ENCODE results near the gene FOXP1. TPM values are rescaled to one million over a fixed set of nuclear protein-coding genes. Genes with fewer than 3 reads are reported as not detected.
A peak's percentile ranks its signal among the peaks of the same experiment; 100 is the strongest.

FOXP1 gene
- total RNA-seq, 2 experiments from 2014 or later = 120 to 122 TPM

DNA sequence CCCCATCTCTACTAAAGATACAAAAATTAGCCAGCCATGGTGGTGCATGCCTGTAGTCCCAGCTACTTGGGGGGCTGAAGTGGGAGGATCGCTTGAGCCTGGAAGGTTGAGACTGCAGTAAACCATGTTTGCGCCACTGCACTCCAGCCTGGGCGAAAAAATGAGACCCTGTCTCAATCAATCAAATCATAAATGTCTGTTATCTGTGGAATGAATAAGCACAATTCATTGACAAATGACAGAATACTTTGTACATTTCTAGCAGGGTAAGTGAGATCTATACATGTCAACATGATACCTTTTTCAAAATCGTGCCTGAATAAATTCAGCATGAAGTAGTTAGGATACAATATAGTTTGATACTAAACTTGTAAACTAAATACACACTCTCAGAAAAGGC lies 181.2 kb downstream of the FOXP1 start:
- CTCF ChIA-PET = no interaction called here
- DNase-seq = no peak
- H3K27ac Mint-ChIP-seq = no peak overlapping the region
- peaks cover 38% of the 10 kb centered on the region for H3K4me1 Mint-ChIP-seq (ENCODE audit: low read depth)
- H3K27me3 Mint-ChIP-seq (ENCODE audit: low read depth) = no peaks in the 10 kb centered on the region
- POLR2A ChIA-PET = no interaction called here
- no peaks in the 10 kb centered on the region for H3K9me3 Mint-ChIP-seq (ENCODE audit: insufficient read depth)
- H3K36me3 Mint-ChIP-seq (ENCODE audit: low read depth) = peaks cover 6% of the 10 kb centered on the region
- ATAC-seq = no peak
- H3K4me3 Mint-ChIP-seq = no peak overlapping the region

DNA sequence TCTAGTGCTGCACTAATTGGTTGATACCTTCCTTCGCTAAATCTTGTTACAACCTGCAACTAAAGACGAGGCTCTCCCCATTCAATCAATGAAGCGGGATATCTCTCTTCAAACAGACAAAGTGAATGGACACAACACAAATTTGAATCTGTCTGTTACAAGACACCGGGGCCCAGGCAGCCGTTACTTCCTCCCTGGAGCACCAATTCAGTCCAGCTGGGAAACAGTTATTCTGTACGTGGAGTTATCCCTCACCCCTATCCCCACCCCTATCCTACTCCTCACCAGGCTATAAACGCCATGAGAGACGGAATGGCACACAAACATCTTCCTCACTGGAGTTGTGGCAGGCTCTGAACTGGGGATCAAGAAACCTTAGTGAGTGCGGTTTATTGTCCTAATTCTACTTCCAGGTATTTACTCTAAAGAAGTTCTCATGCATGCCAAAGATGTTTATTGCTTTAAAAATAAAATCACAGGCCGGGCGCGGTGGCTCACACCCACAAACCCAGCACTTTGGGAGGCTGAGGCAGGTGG lies 181.8 kb downstream of the FOXP1 start:
- peaks cover 6% of the 10 kb centered on the region for H3K36me3 Mint-ChIP-seq (ENCODE audit: low read depth)
- no peak for DNase-seq
- no peak for ATAC-seq
- no peaks in the 10 kb centered on the region for H3K9me3 Mint-ChIP-seq (ENCODE audit: insufficient read depth)
- peaks cover 41% of the 10 kb centered on the region for H3K4me1 Mint-ChIP-seq (ENCODE audit: low read depth)
- CTCF ChIA-PET = interaction anchor here (1.0 to 1.2 kb wide), 2 partner anchors 9 to 18 kb away, joined by 3 to 4 read pairs; no protein-coding TSS in a partner anchor
- POLR2A ChIA-PET = no interaction called here
- H3K27ac Mint-ChIP-seq = no peak overlapping the region
- H3K27me3 Mint-ChIP-seq (ENCODE audit: low read depth) = no peaks in the 10 kb centered on the region
- no peak overlapping the region for H3K4me3 Mint-ChIP-seq

DNA sequence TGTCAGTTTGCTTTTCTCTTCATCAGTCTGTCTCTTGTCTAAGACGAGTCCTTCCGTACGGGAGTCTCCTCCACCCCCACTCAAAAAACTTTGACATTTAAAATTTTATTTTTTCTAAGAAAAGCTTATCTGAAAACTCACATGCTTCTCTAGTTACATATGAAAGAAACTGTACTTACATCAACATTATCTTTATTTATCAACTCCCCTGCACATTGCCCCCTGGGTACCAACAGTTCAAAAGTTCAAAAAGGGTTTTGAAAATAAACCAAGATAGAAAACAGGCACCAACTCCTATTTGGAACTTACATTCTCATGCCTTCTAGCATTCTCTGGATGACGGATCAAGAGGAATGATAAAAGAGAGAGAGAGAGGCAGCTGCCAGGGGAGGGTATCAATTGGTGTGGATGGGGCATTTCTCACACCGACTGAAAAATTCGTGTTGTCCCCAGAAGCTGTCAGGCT lies 182.5 kb downstream of the FOXP1 start:
- no peak overlapping the region for H3K4me3 Mint-ChIP-seq
- POLR2A ChIA-PET = no interaction called here

DNA sequence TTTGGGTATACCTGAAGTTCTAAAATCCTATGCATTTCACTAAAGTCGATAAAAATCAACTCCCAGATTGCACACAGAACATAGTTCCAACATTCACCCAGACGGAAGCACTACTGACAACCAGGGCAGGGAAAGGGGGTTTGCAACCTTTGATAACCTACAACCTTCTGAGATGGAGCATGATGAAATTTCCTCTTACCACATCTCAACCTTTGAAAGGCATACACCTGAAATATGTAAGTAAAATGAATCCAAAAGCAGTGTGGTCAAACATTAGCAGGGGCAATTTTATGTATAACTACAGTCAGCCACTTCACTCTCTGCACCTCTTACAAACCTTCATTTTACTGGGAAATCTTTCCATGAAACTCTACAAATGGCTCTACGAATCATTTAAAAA lies 184.1 kb downstream of the FOXP1 start:
- no peaks in the 10 kb centered on the region for H3K27me3 Mint-ChIP-seq (ENCODE audit: low read depth)
- H3K4me3 Mint-ChIP-seq = no peak overlapping the region
- CTCF ChIA-PET = interaction anchor here (1.1 to 5.7 kb wide), 7 partner anchors 11 to 849 kb away, joined by 3 to 26 read pairs (median 18); no protein-coding TSS in a partner anchor
- DNase-seq (no peak), ATAC-seq (no peak)
- H3K27ac Mint-ChIP-seq = no peak overlapping the region
- peaks cover 4% of the 10 kb centered on the region for H3K36me3 Mint-ChIP-seq (ENCODE audit: low read depth)
- H3K4me1 Mint-ChIP-seq (ENCODE audit: low read depth) = peaks cover 46% of the 10 kb centered on the region
- POLR2A ChIA-PET = no interaction called here
- H3K9me3 Mint-ChIP-seq (ENCODE audit: insufficient read depth) = no peaks in the 10 kb centered on the region

More for the DNA sequence above, 182.5 kb downstream of the FOXP1 start:
- Mint-ChIP-seq H3K27ac (no peak overlapping the region), H3K27me3 (ENCODE audit: low read depth) (no peaks in the 10 kb centered on the region), H3K9me3 (ENCODE audit: insufficient read depth) (no peaks in the 10 kb centered on the region), H3K36me3 (ENCODE audit: low read depth) (peaks cover 6% of the 10 kb centered on the region), H3K4me1 (ENCODE audit: low read depth) (peaks cover 44% of the 10 kb centered on the region)
- CTCF ChIA-PET = interaction anchor here (1.0 to 1.2 kb wide), 2 partner anchors 10 to 18 kb away, joined by 3 to 4 read pairs; no protein-coding TSS in a partner anchor
- DNase-seq (no peak), ATAC-seq (no peak)

DNA sequence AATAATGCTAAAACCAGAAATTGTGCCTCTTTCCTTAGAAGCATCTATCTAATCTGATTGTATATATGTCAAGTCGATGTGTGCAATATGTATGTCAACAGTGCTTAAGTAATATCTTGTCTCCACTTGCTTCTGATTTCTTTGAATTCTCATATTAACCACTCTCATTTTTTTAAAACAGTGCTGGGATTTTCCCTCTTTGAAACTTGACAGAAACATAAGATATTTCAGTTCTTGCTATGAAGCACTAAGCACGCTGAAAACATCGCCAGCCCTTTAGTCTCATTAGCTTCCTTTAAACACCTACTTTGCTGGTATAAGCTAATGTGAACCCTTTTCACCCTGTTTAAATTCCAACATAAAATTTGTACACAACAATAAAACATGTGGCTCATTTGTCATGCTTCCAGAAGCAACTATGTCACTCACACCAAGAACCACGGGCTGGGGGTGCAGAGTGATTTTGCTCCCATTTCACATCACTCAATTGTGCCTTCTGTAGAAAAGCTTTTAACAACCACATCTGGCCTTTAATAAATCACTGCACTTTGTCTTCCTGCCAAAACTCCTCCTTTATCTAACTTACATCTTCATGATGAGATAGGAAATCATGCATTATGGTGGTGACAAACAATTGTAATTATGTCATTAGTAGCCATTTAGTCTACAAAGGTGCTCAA lies 185.2 kb downstream of the FOXP1 start:
- Mint-ChIP-seq H3K27me3 (ENCODE audit: low read depth) (no peaks in the 10 kb centered on the region), H3K4me3 (peak overlapping the region; percentile 37), H3K36me3 (ENCODE audit: low read depth) (peaks cover 4% of the 10 kb centered on the region), H3K27ac (peak overlapping the region; percentile 4), H3K4me1 (ENCODE audit: low read depth) (peaks cover 50% of the 10 kb centered on the region), H3K9me3 (ENCODE audit: insufficient read depth) (no peaks in the 10 kb centered on the region)
- ATAC-seq = no peak
- DNase-seq = no peak
- POLR2A ChIA-PET = interaction anchor here (0.6 to 1.3 kb wide), 4 partner anchors 8 to 53 kb away, joined by 3 to 4 read pairs (median 4); no protein-coding TSS in a partner anchor
- CTCF ChIA-PET = interaction anchor here (0.7 to 5.7 kb wide), 25 partner anchors 8 to 848 kb away, joined by 3 to 26 read pairs (median 5); no protein-coding TSS in a partner anchor

DNA sequence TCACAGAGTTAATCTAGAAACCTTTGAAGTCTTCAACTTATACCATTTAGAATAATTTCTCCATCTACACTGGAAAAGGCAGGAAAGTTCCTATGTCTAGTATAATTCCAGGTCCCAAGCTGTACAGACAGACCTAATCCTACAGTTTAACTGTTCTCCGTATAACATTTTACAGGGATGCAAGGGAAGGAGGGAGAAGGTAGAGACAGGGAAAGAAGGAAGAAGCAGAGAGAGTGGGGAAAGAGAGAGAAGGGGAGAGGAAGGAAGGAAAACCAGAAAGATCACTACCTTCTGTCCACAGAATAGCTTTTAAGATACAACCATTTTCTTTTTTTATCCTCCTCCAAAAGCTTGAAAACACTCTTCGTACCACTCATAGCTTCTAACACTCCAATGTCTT lies 185.8 kb downstream of the FOXP1 start:
- DNase-seq (no peak), ATAC-seq (no peak)
- ChIA-PET CTCF (interaction anchor here (0.6 to 5.7 kb wide), 26 partner anchors 8 to 266 kb away, joined by 3 to 26 read pairs (median 5); no protein-coding TSS in a partner anchor), POLR2A (interaction anchor here (0.6 to 1.3 kb wide), 4 partner anchors 14 to 152 kb away, joined by 3 to 4 read pairs (median 4); no protein-coding TSS in a partner anchor)
- H3K27me3 Mint-ChIP-seq (ENCODE audit: low read depth) = no peaks in the 10 kb centered on the region
- peaks cover 2% of the 10 kb centered on the region for H3K36me3 Mint-ChIP-seq (ENCODE audit: low read depth)
- peak overlapping the region; percentile 37 for H3K4me3 Mint-ChIP-seq
- peaks cover 45% of the 10 kb centered on the region for H3K4me1 Mint-ChIP-seq (ENCODE audit: low read depth)
- H3K9me3 Mint-ChIP-seq (ENCODE audit: insufficient read depth) = no peaks in the 10 kb centered on the region
- H3K27ac Mint-ChIP-seq = peak overlapping the region; percentile 65

DNA sequence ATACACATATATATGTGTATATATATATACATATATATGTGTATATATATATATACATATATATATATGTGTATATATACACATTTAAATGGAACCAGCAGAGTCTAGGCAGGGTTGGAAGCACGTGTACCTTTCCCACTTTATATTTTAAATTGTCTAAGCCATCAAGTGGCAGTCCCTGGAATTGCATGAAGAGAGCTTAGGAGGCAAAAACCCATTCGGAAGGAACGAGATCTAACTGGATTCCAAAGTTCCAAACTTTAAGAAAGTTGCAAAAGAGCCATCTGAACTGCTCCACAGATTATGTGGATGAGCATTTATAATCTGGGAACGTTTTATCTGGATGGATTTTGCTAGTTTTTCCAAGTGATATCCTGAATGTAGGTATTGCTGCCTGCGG lies 186.5 kb downstream of the FOXP1 start:
- no peaks in the 10 kb centered on the region for H3K27me3 Mint-ChIP-seq (ENCODE audit: low read depth)
- no peak overlapping the region for H3K27ac Mint-ChIP-seq
- no peaks in the 10 kb centered on the region for H3K9me3 Mint-ChIP-seq (ENCODE audit: insufficient read depth)
- ChIA-PET POLR2A (interaction anchor here (0.6 to 1.0 kb wide), 3 partner anchors 15 to 152 kb away, joined by 3 read pairs; no protein-coding TSS in a partner anchor), CTCF (interaction anchor here (0.6 to 5.7 kb wide), 22 partner anchors 9 to 266 kb away, joined by 3 to 26 read pairs (median 5); no protein-coding TSS in a partner anchor)
- H3K4me3 Mint-ChIP-seq = no peak overlapping the region
- peaks cover 50% of the 10 kb centered on the region for H3K4me1 Mint-ChIP-seq (ENCODE audit: low read depth)
- no peak for ATAC-seq
- DNase-seq = no peak
- peaks cover 2% of the 10 kb centered on the region for H3K36me3 Mint-ChIP-seq (ENCODE audit: low read depth)

DNA sequence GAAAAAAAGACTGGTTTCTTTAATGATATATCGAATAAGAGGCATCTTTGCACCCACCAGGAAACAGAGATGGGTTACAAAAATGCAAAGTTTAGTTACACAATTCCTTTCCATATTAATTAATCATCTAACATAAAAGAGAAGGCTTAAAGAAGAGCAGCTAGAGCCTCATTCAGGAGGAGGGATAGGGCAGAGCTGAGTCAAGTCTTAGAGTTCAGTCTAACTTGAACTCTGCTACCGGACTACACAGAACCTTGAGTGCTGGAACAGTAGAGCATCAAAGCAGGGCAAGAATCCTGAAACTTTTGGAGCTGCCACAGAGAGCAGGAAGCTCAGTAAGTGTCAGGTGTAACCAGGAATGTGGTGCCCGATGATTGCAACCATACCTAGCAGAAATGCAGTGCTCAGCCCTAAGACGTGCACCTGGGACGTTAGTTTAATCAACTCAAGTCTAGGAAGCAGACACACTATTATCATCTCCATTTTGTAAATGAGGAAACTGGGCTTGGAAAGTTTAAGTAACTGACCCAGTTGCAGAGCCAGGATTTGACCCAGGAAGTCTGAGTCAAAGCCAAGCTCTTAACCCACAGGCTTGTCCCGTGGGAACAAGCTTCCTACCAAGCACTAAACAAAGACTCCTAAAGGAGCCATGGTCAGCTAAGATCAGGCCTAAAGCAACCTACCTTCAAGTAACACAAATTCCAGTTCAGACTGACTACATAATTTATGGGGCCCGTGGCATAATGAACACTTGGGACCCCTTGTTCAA lies 187.4 kb downstream of the FOXP1 start:
- H3K27me3 Mint-ChIP-seq (ENCODE audit: low read depth) = no peaks in the 10 kb centered on the region
- CTCF ChIA-PET = interaction anchor here (0.7 to 5.7 kb wide), 7 partner anchors 10 to 115 kb away, joined by 3 to 26 read pairs (median 14); no protein-coding TSS in a partner anchor
- H3K27ac Mint-ChIP-seq = no peak overlapping the region
- peaks cover 58% of the 10 kb centered on the region for H3K4me1 Mint-ChIP-seq (ENCODE audit: low read depth)
- POLR2A ChIA-PET = no interaction called here
- H3K36me3 Mint-ChIP-seq (ENCODE audit: low read depth) = peaks cover 6% of the 10 kb centered on the region
- no peaks in the 10 kb centered on the region for H3K9me3 Mint-ChIP-seq (ENCODE audit: insufficient read depth)
- no peak for DNase-seq
- H3K4me3 Mint-ChIP-seq = no peak overlapping the region
- no peak for ATAC-seq

DNA sequence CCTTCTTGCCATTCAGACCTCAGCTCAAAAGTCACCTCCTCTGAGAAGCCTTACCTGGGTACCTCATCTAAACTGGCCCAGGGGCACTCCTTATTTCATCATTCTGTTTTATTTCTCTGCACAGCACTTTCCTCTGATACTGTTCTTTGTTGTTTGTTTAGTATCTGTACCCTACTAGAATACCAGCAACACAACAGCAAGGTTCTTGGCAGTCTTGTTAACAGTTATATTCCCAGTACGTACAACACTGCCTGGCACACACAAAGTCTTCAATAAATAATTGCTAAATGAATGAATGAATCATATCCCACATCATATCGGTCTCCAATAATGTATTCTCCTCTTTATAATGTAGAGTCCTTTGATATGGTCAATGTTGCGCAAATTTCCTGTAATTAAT lies 188.1 kb downstream of the FOXP1 start:
- no peaks in the 10 kb centered on the region for H3K27me3 Mint-ChIP-seq (ENCODE audit: low read depth)
- ATAC-seq (no peak), DNase-seq (no peak)
- no peaks in the 10 kb centered on the region for H3K9me3 Mint-ChIP-seq (ENCODE audit: insufficient read depth)
- ChIA-PET POLR2A (no interaction called here), CTCF (interaction anchor here (1.5 to 5.7 kb wide), 3 partner anchors 10 to 22 kb away, joined by 3 to 26 read pairs (median 24); no protein-coding TSS in a partner anchor)
- H3K4me3 Mint-ChIP-seq = no peak overlapping the region
- H3K27ac Mint-ChIP-seq = no peak overlapping the region
- H3K4me1 Mint-ChIP-seq (ENCODE audit: low read depth) = peaks cover 61% of the 10 kb centered on the region
- H3K36me3 Mint-ChIP-seq (ENCODE audit: low read depth) = peaks cover 6% of the 10 kb centered on the region

DNA sequence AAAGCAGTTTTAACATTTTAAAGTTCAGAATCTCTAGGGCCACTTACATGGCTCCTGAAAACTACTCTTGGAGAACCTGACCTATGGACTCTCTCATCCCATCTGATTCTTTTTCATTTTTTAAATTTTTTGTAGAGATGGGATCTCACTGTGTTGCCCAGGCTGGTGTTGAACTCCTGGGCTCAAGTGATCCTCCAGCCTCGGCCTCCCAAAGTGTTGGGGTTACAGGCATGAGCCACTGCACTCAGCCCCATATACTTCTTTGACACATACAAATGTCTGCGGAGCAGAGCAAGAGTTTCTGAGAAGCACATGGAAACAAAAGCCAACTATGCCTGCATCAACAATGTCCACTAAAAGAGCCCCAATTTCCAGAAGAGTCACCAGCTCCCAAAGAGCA lies 189.8 kb downstream of the FOXP1 start:
- ChIA-PET CTCF (interaction anchor here (5.7 kb wide), 1 partner anchor 10 kb away, joined by 24 read pairs; no protein-coding TSS in a partner anchor), POLR2A (interaction anchor here (0.7 kb wide), 1 partner anchor 40 kb away, joined by 3 read pairs; no protein-coding TSS in a partner anchor)
- ATAC-seq (no peak), DNase-seq (no peak)
- no peaks in the 10 kb centered on the region for H3K9me3 Mint-ChIP-seq (ENCODE audit: insufficient read depth)
- H3K27ac Mint-ChIP-seq = no peak overlapping the region
- H3K36me3 Mint-ChIP-seq (ENCODE audit: low read depth) = peaks cover 6% of the 10 kb centered on the region
- no peak overlapping the region for H3K4me3 Mint-ChIP-seq
- peaks cover 61% of the 10 kb centered on the region for H3K4me1 Mint-ChIP-seq (ENCODE audit: low read depth)
- no peaks in the 10 kb centered on the region for H3K27me3 Mint-ChIP-seq (ENCODE audit: low read depth)

DNA sequence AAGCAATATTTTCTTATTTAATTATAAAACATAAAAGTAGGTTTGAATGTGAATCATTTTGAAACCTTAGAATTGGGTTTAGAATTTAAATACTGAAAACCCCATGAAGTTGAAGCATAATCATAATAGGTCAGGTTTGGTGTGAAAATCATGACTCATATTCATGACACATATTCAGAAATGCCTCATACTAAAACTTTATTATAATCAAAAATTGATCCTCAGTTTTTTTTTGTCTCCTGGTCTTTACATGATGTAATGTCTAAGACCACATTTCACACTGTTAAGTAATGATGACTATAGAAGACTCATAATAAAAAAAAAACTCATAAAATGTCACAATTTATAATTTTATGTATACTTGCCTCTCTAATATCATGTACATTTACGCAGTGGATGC lies 190.4 kb downstream of the FOXP1 start:
- no peaks in the 10 kb centered on the region for H3K27me3 Mint-ChIP-seq (ENCODE audit: low read depth)
- no peak overlapping the region for H3K27ac Mint-ChIP-seq
- ChIA-PET CTCF (no interaction called here), POLR2A (interaction anchor here (0.9 to 1.0 kb wide), 2 partner anchors 29 to 33 kb away, joined by 3 read pairs; no protein-coding TSS in a partner anchor)
- peaks cover 60% of the 10 kb centered on the region for H3K4me1 Mint-ChIP-seq (ENCODE audit: low read depth)
- no peaks in the 10 kb centered on the region for H3K9me3 Mint-ChIP-seq (ENCODE audit: insufficient read depth)
- DNase-seq (no peak), ATAC-seq (no peak)
- peaks cover 6% of the 10 kb centered on the region for H3K36me3 Mint-ChIP-seq (ENCODE audit: low read depth)
- H3K4me3 Mint-ChIP-seq = no peak overlapping the region
